AG10803 (cell line): Measurements from ENCODE around the gene WNT3A.

ENCODE experiments used
- DNase-seq: peaks from one replicate; pipeline ENCODE4 v3.0.0; 2010; ENCODE audit warnings: low read depth
- H3K4me3 ChIP-seq: 2 replicates; pipeline ENCODE4 v1.5.1; 2011; ENCODE audit warnings: mild to moderate bottlenecking, low read length, control low read depth
- TF ChIP-seq, protein P1 (sequence below): conservative IDR thresholded peaks from 2 replicates; pipeline ENCODE4 v1.5.1; 2011; ENCODE audit warnings: mild to moderate bottlenecking, low read length, control low read depth, inconsistent platforms

WNT3A gene

DNA sequence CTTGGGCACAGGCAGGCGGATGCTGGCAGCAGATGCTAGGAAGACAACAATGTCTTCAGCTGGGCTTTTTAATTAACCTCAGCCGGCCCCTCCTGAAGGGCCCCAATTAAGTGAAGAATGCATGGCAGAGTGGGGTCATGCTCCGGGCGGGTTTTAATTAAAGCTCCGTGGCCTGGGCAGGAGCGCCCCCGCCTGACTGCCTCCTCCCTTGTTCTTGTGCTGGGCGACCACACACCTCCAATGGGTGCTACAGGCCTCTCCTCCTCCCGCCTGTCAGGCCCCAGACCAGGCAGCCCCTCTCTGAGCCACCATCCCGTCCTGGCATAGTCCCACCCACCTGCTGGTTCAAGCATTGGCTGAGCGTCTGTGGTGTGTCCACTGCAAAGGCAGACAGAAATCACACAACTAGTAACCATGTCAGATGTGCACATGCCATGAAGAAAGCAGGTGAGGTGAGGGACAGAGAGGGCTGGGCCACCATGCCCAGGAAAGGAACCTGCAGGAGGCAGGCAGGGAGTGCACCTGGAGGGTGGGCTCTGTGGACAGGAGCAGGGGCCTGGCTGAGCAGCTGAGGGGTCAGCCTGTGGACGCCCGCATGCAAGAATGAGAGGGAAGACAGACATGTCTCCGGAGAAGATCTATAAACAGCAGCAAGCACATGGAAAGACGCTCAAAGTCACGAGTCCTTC lies 67.2 kb downstream of the WNT3A start:
- no peak overlapping the region for H3K4me3 ChIP-seq
- no peak for DNase-seq
- TF ChIP-seq, protein P1, sequence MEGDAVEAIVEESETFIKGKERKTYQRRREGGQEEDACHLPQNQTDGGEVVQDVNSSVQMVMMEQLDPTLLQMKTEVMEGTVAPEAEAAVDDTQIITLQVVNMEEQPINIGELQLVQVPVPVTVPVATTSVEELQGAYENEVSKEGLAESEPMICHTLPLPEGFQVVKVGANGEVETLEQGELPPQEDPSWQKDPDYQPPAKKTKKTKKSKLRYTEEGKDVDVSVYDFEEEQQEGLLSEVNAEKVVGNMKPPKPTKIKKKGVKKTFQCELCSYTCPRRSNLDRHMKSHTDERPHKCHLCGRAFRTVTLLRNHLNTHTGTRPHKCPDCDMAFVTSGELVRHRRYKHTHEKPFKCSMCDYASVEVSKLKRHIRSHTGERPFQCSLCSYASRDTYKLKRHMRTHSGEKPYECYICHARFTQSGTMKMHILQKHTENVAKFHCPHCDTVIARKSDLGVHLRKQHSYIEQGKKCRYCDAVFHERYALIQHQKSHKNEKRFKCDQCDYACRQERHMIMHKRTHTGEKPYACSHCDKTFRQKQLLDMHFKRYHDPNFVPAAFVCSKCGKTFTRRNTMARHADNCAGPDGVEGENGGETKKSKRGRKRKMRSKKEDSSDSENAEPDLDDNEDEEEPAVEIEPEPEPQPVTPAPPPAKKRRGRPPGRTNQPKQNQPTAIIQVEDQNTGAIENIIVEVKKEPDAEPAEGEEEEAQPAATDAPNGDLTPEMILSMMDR, result peak; percentile 15; the same call in 1 of the 2 replicates

- no peak for DNase-seq
- TF ChIP-seq, protein P1, result no peak
- no peak overlapping the region for H3K4me3 ChIP-seq
Measured at GRCh38 chr1:228074954-228075730, 68.3 kb downstream of the WNT3A start.

- no peak for DNase-seq
- no peak overlapping the region for H3K4me3 ChIP-seq
- TF ChIP-seq, protein P1, result no peak
Measured at GRCh38 chr1:228075801-228076271, 69.0 kb downstream of the WNT3A start.

GRCh38 chr1:228076796-228077430 lies 70.1 kb downstream of the WNT3A start:
- TF ChIP-seq, protein P1, result no peak
- DNase-seq, result no peak
- H3K4me3 ChIP-seq, result no peak overlapping the region

DNA sequence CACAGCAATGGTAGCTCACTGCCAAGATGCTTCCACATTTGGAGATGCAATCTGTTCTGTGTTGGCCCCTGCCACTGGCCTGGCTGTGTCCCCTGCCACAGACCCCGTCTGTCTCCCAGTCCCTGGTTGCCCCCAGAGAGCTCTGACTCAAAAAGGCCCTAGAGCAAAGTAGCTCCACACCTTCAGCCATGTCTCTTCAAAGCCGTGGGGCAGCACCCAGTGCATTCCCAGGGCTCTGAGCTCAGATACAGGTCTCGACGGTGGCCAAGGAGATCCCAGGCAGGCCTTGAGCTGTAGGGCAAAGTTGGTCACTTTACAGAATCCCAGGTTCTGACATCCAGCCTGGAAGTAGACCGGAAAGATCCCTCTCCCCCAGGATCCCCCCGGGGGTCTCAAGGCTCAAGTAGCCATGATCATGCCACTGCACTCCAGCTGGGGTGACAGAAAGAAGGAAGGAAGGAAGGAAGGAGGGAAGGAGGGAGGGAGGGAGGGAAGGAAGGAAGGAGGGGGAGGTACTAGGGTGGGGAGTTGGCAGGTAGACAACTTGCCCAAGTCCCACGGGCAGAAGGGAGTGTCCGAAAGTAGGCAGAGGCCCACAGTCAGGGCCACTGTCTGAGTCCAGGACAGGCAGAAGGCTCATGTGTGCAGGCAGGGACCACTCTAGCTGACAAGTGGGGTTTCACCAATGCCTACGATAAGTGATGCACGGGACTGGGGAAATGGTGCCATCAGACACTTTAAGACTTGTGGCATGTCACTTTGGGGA lies 71.0 kb downstream of the WNT3A start:
- TF ChIP-seq, protein P1, result no peak
- no peak for DNase-seq
- H3K4me3 ChIP-seq, result no peak overlapping the region

GRCh38 chr1:228079013-228079412 lies 72.2 kb downstream of the WNT3A start:
- no peak for DNase-seq
- no peak overlapping the region for H3K4me3 ChIP-seq
- TF ChIP-seq, protein P1, result no peak
